HL-60/S4 (cell line): ENCODE data around the gene BMI1.
"Not testable (repeated sequence)": the region's sequence is repeated elsewhere in the genome, so short reads cannot be mapped to it uniquely, and the experiment has no call there.

Source experiments
- in situ Hi-C: fragments of 300-500 bp; cut with MboI; formaldehyde crosslinking; loops from 2 replicates; pipeline ENCODE4 v1.14.3; 2022; ENCODE audit warnings: low sequenced_read_pairs

The BMI1 gene

GRCh38 chr10:22338931-22339330, 18.0 kb downstream of the BMI1 start:
- in situ Hi-C loops: no loop called here

DNA sequence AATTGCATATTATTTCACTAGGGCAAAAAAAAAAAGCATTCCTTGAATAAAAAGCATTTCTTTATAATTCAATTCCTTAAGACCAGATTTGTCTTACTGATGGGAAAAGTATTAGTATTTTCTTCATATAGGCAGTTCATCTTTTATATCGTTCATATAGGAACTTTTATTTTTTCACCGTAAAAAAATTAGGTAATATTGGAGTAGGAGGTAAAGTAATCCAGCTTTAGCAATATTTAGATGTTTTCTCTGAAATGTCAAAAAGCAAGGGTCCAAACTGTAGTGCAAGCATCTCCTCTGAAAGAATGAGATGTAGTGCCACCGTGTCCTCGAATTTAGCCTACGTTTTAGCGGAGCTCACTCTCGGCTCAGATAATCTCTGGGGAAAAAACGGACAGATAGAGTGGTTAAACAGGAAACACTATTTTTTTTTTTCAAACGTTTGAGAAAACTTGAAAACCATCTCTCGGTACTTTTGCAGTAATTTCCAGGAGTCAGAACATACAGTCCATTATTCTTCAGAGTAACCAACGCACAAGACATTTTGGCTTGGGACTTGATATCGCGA, 18.9 kb downstream of the BMI1 start:
- in situ Hi-C loops: no loop called here

DNA sequence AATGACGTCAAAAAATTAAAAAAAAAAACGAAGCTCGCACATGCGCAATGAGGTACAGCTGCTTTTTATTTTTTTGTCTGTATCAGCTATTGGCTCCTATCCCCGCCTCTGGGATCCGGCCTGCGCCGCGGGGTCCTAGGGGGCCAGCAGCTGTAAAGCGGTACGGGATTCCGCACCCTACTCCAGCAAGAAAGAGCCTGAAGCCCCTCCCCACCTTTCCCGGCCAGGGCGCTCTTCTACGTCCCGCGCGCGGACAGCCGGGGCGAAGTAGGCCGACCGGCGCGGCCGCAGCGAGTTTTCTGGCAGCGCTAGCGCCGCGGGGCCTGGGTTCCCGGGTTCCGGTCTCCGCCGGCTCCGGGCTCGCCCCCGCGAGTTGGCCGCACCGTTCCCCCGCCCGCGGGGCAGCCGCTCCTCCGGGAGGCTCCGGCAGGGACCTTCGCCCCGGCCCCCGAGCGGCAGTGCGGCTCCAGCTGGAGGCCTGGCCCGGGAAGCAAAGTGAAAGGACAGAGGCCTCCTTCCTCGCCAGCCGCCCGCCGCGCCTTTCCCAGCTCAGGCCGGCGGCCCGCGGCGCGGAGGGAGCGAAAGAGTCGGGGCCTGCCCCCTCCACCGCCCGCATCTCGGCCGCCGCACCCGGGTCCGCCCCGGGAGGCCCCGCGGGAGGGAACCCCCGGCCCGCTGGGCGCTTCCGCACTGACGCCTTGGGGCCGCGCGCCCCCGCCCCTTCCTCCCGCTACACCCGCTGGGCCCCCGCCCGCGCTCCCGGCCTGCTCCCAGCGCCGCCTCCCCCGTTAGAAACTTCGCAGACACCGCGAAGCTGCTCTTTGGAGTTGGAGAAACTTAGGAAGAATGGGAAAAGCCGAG, 19.7 kb downstream of the BMI1 start:
- in situ Hi-C loops: no loop called here

DNA sequence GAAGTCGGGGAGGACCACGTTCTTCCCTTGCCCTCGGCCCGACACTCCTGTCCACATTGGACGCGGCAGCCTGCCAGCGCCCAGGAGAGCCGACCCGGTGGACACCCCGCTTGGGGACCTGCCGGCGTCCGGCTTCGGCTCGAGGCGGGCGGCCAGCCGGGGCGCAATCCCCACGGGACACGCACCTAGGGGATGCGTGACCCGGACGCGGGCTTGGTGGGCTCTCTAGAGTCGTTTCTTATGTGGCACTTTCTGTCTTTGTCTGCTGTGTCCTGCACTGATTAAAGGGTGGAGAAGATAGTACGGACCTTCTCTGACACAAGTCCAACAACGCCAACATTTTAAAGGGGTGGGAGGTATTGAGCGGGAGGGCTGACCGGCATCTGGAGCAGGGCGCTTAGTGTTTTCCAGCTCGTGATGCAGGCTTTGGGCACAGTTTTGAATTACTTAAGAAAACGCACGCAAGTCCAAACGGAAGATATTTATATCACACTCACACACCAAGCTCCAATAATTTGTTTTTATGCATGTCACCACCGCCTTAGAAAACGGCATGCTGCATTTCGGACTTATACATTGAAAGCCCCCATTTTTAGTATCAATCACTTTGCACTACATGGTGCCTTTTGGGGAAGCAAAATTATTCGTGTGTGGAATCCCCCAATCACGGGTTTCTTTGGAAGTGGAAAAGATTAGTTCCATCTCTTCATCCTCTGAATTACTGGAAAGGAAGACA, 20.5 kb downstream of the BMI1 start:
- in situ Hi-C loops: no loop called here

DNA sequence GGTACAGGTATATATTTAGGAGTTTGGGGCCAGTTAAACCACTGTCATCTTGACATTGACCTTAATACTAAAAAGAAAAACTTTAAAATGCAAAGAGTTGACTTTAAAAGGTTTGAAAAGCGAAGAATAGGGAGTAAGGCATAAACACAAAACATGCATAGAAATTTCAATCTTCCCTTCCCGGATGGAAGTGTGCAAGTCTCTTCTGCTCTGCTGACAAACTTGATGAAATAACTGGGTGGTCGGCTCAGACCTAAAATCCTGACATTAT, 21.0 kb downstream of the BMI1 start:
- in situ Hi-C loops: no loop called here

- in situ Hi-C loops: no loop called here
Measured at GRCh38 chr10:22342421-22342820, 21.5 kb downstream of the BMI1 start.

DNA sequence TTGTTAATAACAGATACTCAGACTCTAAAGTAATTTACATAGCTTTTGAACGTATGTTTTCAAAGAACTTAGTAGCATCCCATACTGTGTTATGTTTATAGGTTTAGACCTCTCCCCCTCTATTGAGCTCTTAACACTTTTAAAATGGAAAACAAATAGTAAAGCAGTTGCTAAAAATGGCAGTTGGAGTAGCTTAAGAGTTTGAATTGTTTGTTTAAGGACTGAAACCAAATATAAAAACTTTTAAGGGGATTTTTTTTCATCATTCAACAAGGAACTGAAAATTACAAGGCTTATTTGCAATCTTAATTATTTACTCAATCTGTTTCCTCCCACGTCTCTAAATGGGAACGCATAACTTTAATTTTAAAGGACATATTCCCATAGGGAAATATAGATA, 22.8 kb downstream of the BMI1 start:
- in situ Hi-C loops: no loop called here

DNA sequence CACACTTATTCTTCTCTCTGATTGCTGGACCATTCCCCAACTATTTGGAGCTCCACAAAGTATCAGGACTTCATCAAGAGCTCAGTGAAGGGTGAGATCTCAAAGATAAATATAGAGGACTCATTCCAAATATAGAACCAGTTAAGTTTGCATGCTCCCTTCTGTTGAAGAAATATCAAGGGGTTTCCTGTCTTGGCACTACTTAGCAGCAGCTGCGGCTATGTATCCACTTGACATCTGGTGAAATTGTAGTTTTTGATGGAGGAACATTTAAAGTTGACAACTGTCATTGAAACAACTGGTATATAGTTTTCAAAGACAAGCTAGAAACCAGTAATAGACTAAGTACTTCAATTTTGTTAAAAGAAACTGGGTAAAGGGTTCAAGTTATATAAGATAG, 23.4 kb downstream of the BMI1 start:
- in situ Hi-C loops: no loop called here

- in situ Hi-C loops: no loop called here
Measured at GRCh38 chr10:22344781-22345300, 23.9 kb downstream of the BMI1 start.

GRCh38 chr10:22345301-22346095, 24.6 kb downstream of the BMI1 start, which contains the start of gene SPAG6:
Gene SPAG6 (plus strand): TSS chr10:22345496. CDS start chr10:22345612, 116 bp downstream.
- in situ Hi-C loops: no loop called here

- in situ Hi-C loops: no loop called here
Measured at GRCh38 chr10:22346096-22346661, 25.3 kb downstream of the BMI1 start.

- in situ Hi-C loops: no loop called here
Measured at GRCh38 chr10:22349755-22350154, 28.9 kb downstream of the BMI1 start.

DNA sequence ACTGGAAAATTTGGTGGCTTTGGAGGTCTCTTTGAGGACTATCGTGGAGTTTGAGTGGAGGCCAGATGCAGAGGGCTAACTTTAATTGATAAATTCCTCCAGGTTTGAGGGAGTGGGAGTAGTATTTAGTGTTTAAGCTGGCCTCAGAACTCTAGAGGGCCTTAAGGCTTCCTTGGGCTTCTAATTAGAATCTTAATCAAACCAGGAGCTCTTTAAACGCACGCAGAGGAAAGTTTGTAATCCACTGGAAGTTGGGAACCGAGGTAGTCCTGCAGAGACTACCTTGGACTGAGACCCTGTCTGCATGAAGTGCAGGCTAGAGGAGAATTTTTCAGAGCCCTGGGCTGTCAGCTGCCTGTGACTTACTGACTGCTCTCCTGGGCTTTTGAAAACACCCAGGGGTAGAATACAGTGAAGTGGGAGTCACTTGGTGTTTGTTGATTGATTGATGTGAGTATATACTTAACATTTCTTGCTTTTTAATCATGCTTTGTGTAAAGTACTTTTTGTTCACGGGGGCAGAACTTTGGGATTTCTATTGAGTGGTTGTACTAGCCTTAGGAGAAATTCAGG, 30.3 kb downstream of the BMI1 start:
- in situ Hi-C loops: no loop called here

DNA sequence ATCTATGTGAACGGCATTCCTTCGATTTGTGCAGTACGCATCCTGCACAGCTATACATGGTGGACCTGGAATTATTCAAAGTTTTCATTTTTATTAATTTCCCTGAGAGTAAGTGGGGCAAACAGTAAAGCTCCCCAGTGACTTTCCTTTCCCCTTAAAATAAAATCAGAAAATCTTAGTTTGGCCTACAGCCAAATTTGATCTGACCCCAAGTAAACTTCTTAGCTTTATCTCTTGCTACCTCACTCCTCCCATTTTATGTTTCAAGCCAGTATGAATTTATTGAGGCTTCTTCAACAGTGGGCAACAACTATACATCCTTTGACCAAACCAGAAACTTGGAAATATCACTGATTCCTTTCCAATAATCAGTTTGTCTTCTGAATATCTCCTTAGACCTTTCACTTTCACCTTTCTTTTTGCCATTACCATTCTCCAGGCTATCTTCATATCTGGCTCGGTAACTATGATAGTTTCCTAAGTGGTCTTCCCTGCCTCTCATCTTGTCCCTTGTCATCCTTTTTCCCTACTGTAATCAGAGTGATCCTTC, 35.5 kb downstream of the BMI1 start:
- in situ Hi-C loops: no loop called here

- in situ Hi-C loops: not testable (repeated sequence)
Measured at GRCh38 chr10:22357770-22358169, 36.9 kb downstream of the BMI1 start.

- in situ Hi-C loops: no loop called here
Measured at GRCh38 chr10:22363305-22363704, 42.4 kb downstream of the BMI1 start.

DNA sequence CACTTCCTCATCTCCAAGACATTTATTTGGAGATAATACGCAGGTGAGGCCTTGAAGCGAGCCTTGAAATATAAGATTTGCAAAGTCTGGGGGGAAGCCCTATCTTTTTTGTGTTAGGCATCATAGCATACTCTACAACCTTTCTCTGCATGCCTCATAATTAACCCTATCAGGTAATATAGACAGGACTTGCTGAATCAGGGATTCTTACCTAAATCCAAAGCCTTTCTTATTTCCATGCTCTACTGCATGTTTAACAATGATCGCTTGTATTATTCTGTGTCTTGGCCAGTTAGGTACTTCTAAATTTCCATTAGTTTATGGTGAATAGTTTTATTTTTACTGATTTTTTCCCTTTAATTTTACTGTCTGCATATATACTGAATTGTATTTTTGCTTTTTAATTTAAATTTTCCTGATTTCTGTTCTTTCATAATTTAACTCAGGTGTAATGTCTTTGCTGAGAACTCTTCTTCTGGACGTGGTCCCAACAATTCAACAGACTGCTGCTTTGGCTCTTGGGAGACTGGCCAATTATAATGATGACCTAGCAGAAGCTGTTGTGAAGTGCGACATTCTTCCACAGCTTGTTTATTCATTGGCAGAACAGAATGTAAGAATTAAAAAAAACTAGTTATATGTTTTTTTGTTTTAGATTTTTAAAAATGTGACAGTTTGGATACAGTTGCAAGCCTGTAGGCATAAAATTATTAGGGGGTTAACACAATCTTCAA, 43.7 kb downstream of the BMI1 start:
- in situ Hi-C loops: no loop called here

GRCh38 chr10:22365233-22365632, 44.3 kb downstream of the BMI1 start:
- in situ Hi-C loops: no loop called here

DNA sequence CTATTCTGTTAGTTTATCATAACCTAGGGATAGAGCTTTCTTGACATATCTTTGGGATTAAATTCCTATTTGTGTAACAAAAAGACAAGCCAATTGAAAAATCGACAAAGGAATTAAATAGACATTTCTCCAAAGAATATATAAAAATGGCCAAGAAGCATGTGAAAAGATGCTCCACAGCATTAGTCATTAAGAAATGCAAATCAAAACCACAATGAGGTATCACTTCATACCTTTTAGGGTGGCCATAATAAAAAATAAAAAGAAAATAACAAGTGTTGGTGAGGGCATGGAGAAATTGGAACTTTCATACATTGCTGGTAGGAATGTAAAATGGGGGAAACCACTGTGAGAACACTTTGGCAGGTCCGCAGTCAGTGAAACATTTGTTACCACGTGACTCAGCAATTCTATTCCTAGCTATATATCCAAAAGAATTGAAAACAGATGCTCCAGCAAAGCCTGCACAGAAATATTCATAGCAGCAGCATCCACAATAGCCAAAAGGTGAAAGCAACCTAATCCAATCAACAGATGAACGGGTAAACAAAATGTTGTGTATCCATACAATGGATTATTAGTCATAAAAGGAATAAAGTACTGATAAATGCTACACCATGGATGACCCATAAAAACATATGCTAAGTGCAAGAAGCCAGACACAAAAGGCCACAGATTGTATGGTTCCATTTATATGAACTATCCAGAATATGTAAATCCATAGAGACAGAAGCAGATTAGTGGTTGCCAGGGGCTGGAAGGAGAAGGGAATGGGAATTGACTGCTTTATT, 44.9 kb downstream of the BMI1 start:
- in situ Hi-C loops: no loop called here
